K562 (cell line): ENCODE data around the gene TM9SF4. TPM values are rescaled to one million over a fixed set of nuclear protein-coding genes. Genes with fewer than 3 reads are reported as not detected.
A peak's percentile ranks its signal among the peaks of the same experiment; 100 is the strongest.

Experiments used
- BCOR ChIP-seq: fragments of 450-650 bp; IDR thresholded peaks from 2 replicates; pipeline ENCODE4 v1.6.1; 2016
- ETV5 ChIP-seq: sonication (generic); formaldehyde crosslinking; IDR thresholded peaks from 2 replicates; pipeline ENCODE4 v1.4.0; 2020; ENCODE audit warnings: low read depth, mild to moderate bottlenecking, missing genetic modification reagents
- GABPB2 ChIP-seq: fragments of 250-450 bp; sonication (Bioruptor Pico); conservative IDR thresholded peaks from 2 replicates; pipeline ENCODE4 v1.5.1; 2021; ENCODE audit warnings: mild to moderate bottlenecking
- HOXB6 ChIP-seq: fragments of 250-450 bp; sonication (Bioruptor Pico); IDR thresholded peaks from 2 replicates; pipeline ENCODE4 v1.5.1; 2022; ENCODE audit warnings: mild to moderate bottlenecking, borderline replicate concordance
- IRF2 ChIP-seq: sonication (generic); formaldehyde crosslinking; IDR thresholded peaks from 2 replicates; pipeline ENCODE4 v1.8.1; 2022; ENCODE audit warnings: mild to moderate bottlenecking, missing genetic modification reagents
- MXI1 ChIP-seq: IDR thresholded peaks from 2 replicates; pipeline ENCODE4 v1.6.1; 2011; ENCODE audit warnings: low read depth, mild to moderate bottlenecking, improper control_type of control experiment, low read length
- NR3C1 ChIP-seq: sonication (generic); formaldehyde crosslinking; IDR thresholded peaks from 2 replicates; pipeline ENCODE4 v1.8.1; 2022; ENCODE audit warnings: missing genetic modification reagents
- NRF1 ChIP-seq, 2 experiments: fragments of 450-650 bp; IDR thresholded peaks in 1 of 2; conservative IDR thresholded peaks in 1 of 2; 2 replicates each; pipeline ENCODE4 v1.6.1; 2014; ENCODE audit warnings: mild to moderate bottlenecking in 2 of 2
- PCBP2 ChIP-seq: fragments of 200-400 bp; formaldehyde crosslinking; IDR thresholded peaks from 2 replicates; pipeline ENCODE4 v1.6.1; 2018; ENCODE audit warnings: low read length, low read depth, mild to moderate bottlenecking, moderate library complexity; ENCODE audit not compliant: poor library complexity, severe bottlenecking
- POLR2A ChIP-seq: fragments of 450-650 bp; conservative IDR thresholded peaks from 2 replicates; pipeline ENCODE4 v1.6.1; 2016
- POLR2H ChIP-seq: IDR thresholded peaks from 2 replicates; pipeline ENCODE4 v1.6.1; 2016; ENCODE audit warnings: missing genetic modification characterization, low read depth, mild to moderate bottlenecking, control low read depth, missing compliant biosample characterization, moderate library complexity
- RBM15 ChIP-seq: fragments of 200-400 bp; formaldehyde crosslinking; IDR thresholded peaks from 2 replicates; pipeline ENCODE4 v1.6.1; 2018; ENCODE audit warnings: mild to moderate bottlenecking, low read length, moderate library complexity; ENCODE audit not compliant: insufficient read depth
- SLC30A9 ChIP-seq: fragments of 250-450 bp; sonication (Bioruptor Pico); IDR thresholded peaks from 2 replicates; pipeline ENCODE4 v1.8.0; 2022; ENCODE audit warnings: mild to moderate bottlenecking, moderate library complexity
- SRF ChIP-seq, 2 experiments: fragments of 250-450, 450-650 bp in 1 of 2; sonication (Bioruptor Pico) in 1 of 2; sonication (generic) in 1 of 2; formaldehyde crosslinking; IDR thresholded peaks; 2 replicates each; pipeline versions ENCODE4 v1.5.0 to v1.5.1; 2020 to 2022; ENCODE audit warnings: mild to moderate bottlenecking in 1 of 2, missing genetic modification reagents in 1 of 2
- SRSF7 ChIP-seq: fragments of 200-400 bp; formaldehyde crosslinking; optimal IDR thresholded peaks from 2 replicates; pipeline ENCODE3; 2017; ENCODE audit warnings: mild to moderate bottlenecking, low read depth, low read length
- ZFP36 ChIP-seq: fragments of 150-350 bp; IDR thresholded peaks from 2 replicates; pipeline ENCODE4 v1.6.1; 2018; ENCODE audit warnings: low read length, low read depth; ENCODE audit not compliant: partially characterized antibody
- ZSCAN32 ChIP-seq: fragments of 450-650 bp; formaldehyde crosslinking; IDR thresholded peaks from 2 replicates; pipeline ENCODE4 v1.4.0; 2020; ENCODE audit warnings: mild to moderate bottlenecking, moderate library complexity
- polyA plus RNA-seq, 8 experiments: library from polyadenylated mRNA; depleted of rRNA in 4 of 8; stranded (reverse) in 5 of 8; unstranded in 3 of 8; fragments of >200 nt; fragmentation: Nextera tagmentation in 2 of 8; fragmentation: Illumina TruSeq in 1 of 8; extraction: Ambion mirVana in 2 of 8; extraction: Trizol in 1 of 8; gene quantifications; 2 replicates each; pipeline versions ENCODE4 v1.2.1 to v1.2.3, GENCODE V29; 2011 to 2014; ENCODE audit warnings: inconsistent platforms in 1 of 8, missing spikeins in 1 of 8
- total RNA-seq, 7 experiments: library from RNA; depleted of rRNA in 6 of 7; stranded (reverse); fragments of >200 nt in 6 of 7; fragmentation: Illumina TruSeq in 2 of 7; extraction: Trizol in 2 of 7; gene quantifications; 2 replicates each; pipeline versions ENCODE4 v1.2.1 to v1.2.3, GENCODE V29; 2011 to 2021; ENCODE audit warnings: low replicate concordance in 1 of 7
- TF ChIP-seq, protein P1 (sequence below), 2 experiments: fragments of 150-350 bp in 1 of 2; IDR thresholded peaks; 2 replicates each; pipeline ENCODE4 v1.6.1; 2012 to 2016; ENCODE audit warnings: low read depth in 2 of 2, low read length in 2 of 2, mild to moderate bottlenecking in 1 of 2, moderate library complexity in 1 of 2
- TF ChIP-seq, protein P2 (sequence below): fragments of 250-450 bp; sonication (Bioruptor Pico); IDR thresholded peaks from 2 replicates; pipeline ENCODE4 v1.5.1; 2021; ENCODE audit warnings: mild to moderate bottlenecking
- TF ChIP-seq, protein P3 (sequence below): fragments of 250-450 bp; sonication (Bioruptor Pico); IDR thresholded peaks from 2 replicates; pipeline ENCODE4 v1.4.0; 2020; ENCODE audit warnings: mild to moderate bottlenecking, moderate library complexity
- TF ChIP-seq, protein P4 (sequence below): fragments of 200-400 bp; formaldehyde crosslinking; IDR thresholded peaks from 2 replicates; pipeline ENCODE4 v1.6.1; 2017; ENCODE audit warnings: mild to moderate bottlenecking, low read depth, low read length, moderate library complexity

TM9SF4 gene
- total and polyA plus RNA-seq, 9 of the 15 experiments (the other 6 are each of a cell fraction or from before 2014, with no cell fraction given) = 14.5 to 46.3 (median 26.9) TPM

DNA sequence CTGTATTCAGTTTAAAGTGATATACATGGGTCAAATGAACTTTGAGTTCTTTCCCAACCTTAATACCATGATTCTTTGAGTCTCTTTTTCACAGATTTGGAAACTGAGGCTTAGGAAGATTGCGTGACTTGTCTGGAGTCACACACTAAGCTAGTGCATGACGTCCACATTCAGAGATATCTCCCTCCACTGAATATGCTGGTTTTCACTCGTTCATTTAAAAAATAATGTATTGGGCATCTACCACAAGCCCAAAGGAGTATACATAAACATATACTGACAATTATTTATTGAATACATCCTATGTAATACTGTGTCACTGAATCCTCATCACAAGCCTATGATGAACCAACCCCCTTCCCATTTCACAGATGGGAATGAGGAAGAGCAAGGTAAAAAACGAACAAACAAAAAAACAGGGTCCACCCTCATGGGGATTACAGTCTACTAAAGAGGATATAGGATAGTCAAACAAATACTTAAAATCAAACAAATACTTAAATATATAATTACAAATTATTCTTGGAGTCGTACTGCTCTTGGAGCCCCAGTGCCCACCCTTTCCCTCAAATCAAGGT is 611 bp upstream of the TM9SF4 start (continued):
- TF ChIP-seq, protein P1, sequence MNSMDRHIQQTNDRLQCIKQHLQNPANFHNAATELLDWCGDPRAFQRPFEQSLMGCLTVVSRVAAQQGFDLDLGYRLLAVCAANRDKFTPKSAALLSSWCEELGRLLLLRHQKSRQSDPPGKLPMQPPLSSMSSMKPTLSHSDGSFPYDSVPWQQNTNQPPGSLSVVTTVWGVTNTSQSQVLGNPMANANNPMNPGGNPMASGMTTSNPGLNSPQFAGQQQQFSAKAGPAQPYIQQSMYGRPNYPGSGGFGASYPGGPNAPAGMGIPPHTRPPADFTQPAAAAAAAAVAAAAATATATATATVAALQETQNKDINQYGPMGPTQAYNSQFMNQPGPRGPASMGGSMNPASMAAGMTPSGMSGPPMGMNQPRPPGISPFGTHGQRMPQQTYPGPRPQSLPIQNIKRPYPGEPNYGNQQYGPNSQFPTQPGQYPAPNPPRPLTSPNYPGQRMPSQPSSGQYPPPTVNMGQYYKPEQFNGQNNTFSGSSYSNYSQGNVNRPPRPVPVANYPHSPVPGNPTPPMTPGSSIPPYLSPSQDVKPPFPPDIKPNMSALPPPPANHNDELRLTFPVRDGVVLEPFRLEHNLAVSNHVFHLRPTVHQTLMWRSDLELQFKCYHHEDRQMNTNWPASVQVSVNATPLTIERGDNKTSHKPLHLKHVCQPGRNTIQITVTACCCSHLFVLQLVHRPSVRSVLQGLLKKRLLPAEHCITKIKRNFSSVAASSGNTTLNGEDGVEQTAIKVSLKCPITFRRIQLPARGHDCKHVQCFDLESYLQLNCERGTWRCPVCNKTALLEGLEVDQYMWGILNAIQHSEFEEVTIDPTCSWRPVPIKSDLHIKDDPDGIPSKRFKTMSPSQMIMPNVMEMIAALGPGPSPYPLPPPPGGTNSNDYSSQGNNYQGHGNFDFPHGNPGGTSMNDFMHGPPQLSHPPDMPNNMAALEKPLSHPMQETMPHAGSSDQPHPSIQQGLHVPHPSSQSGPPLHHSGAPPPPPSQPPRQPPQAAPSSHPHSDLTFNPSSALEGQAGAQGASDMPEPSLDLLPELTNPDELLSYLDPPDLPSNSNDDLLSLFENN (IDR thresholded peaks at IDR 0.05; ENCODE audit: low read depth in 2 of 2, low read length in 2 of 2) = 0 out of 4 replicates have a peak, but pooled peaks of 1 of the 2 experiments have one; percentile 55
- TF ChIP-seq IRF2 (CRISPR knock-in tag) (no peak), MXI1 (no peak), BCOR (peak; percentile 53), POLR2A (no peak), ZSCAN32 (no peak), SRF (CRISPR knock-in tag; IDR thresholded peaks at IDR 0.05) (no peak), GABPB2 (no peak), POLR2H (tag) (no peak), SRSF7 (no peak), NR3C1 (CRISPR knock-in tag) (no peak), SLC30A9 (CRISPR knock-in tag) (no peak), RBM15 (no peak), HOXB6 (CRISPR knock-in tag) (no peak), ZFP36 (no peak), PCBP2 (no peak), NRF1 (conservative IDR thresholded peaks at IDR 0.05 in 1 of 2, IDR thresholded peaks at IDR 0.05 in 1 of 2) (no peak), ETV5 (no peak)
- TF ChIP-seq, protein P2, sequence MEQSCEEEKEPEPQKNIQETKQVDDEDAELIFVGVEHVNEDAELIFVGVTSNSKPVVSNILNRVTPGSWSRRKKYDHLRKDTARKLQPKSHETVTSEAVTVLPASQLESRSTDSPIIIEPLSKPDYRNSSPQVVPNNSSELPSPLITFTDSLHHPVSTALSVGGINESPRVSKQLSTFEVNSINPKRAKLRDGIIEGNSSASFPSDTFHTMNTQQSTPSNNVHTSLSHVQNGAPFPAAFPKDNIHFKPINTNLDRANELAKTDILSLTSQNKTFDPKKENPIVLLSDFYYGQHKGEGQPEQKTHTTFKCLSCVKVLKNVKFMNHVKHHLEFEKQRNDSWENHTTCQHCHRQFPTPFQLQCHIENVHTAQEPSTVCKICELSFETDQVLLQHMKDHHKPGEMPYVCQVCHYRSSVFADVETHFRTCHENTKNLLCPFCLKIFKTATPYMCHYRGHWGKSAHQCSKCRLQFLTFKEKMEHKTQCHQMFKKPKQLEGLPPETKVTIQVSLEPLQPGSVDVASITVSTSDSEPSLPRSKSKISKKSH (CRISPR knock-in tag) = no peak
- TF ChIP-seq, protein P3, sequence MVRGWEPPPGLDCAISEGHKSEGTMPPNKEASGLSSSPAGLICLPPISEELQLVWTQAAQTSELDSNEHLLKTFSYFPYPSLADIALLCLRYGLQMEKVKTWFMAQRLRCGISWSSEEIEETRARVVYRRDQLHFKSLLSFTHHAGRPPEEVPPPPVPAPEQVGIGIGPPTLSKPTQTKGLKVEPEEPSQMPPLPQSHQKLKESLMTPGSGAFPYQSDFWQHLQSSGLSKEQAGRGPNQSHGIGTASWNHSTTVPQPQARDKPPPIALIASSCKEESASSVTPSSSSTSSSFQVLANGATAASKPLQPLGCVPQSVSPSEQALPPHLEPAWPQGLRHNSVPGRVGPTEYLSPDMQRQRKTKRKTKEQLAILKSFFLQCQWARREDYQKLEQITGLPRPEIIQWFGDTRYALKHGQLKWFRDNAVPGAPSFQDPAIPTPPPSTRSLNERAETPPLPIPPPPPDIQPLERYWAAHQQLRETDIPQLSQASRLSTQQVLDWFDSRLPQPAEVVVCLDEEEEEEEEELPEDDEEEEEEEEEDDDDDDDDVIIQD (CRISPR knock-in tag) = no peak
- TF ChIP-seq, protein P4, sequence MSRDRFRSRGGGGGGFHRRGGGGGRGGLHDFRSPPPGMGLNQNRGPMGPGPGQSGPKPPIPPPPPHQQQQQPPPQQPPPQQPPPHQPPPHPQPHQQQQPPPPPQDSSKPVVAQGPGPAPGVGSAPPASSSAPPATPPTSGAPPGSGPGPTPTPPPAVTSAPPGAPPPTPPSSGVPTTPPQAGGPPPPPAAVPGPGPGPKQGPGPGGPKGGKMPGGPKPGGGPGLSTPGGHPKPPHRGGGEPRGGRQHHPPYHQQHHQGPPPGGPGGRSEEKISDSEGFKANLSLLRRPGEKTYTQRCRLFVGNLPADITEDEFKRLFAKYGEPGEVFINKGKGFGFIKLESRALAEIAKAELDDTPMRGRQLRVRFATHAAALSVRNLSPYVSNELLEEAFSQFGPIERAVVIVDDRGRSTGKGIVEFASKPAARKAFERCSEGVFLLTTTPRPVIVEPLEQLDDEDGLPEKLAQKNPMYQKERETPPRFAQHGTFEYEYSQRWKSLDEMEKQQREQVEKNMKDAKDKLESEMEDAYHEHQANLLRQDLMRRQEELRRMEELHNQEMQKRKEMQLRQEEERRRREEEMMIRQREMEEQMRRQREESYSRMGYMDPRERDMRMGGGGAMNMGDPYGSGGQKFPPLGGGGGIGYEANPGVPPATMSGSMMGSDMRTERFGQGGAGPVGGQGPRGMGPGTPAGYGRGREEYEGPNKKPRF = no peak
